ENCODE data around the gene SUPT6H. TPM values are rescaled to one million over a fixed set of nuclear protein-coding genes. Genes with fewer than 3 reads are reported as not detected.

SUPT6H gene
- total and polyA plus RNA-seq, 9 of the 15 experiments (the other 6 are each of a cell fraction or from before 2014, with no cell fraction given) = 1.7 to 77.7 (median 49.2) TPM

- TF ChIP-seq SP2 (IDR thresholded peaks at IDR 0.05; ENCODE audit: extremely low read depth, low read depth, low read length, poor library complexity, severe bottlenecking) = no peak
- 0 out of 2 replicates have a peak, but pooled peaks have one; percentile 46 for TF ChIP-seq POLR2H (tag; IDR thresholded peaks at IDR 0.05; ENCODE audit: low read depth)
- TF ChIP-seq GABPB1 (CRISPR knock-in tag; IDR thresholded peaks at IDR 0.05) = peak; percentile 76; the same call in 1 of the 2 replicates
Observed at GRCh38 chr17:28750178-28751047, 88.4 kb downstream of the SUPT6H start (continued).

GRCh38 chr17:28751600-28752366, 89.8 kb downstream of the SUPT6H start:
- in situ Hi-C loops (cut with MboI) (no loop called here), intact Hi-C loops (cut with micrococcal nuclease) (no loop called here)
- DNase-seq (ENCODE audit: extremely low read depth in 1 of 4, low spot score in 3 of 4) (no peak), FAIRE-seq (no peak), ATAC-seq (no peak)
- H3K4me3 ChIP-seq = no peak overlapping the region
- no peak overlapping the region for H3K27ac ChIP-seq (ENCODE audit: extremely low read depth, low read depth, low read length)
- peaks cover 7% of the 10 kb centered on the region; the same call in 1 of the 2 replicates for H4K20me1 ChIP-seq (replicated peaks; ENCODE audit: control insufficient read depth, insufficient read depth, low read length)
- peaks cover 32% of the 10 kb centered on the region for H3K79me2 ChIP-seq (ENCODE audit: control insufficient read depth, insufficient read depth, low read length)
- CTCF ChIA-PET (ENCODE audit: low intra/inter-chr PET ratio) = interaction anchor here (0.7 to 6.8 kb wide), 3 partner anchors 22 to 59 kb away, joined by 3 to 117 read pairs (median 3); partner anchors contain the start of genes NEK8 and TLCD1
- H3K9me3 ChIP-seq (replicated peaks; ENCODE audit: control insufficient read depth, insufficient read depth, low read depth, low read length) = no peaks in the 10 kb centered on the region
- no peak for TF ChIP-seq ZNF445 (CRISPR knock-in tag; IDR thresholded peaks at IDR 0.05; ENCODE audit: low read depth)
- TF ChIP-seq BCOR (IDR thresholded peaks at IDR 0.05) = peak; percentile 63
- TF ChIP-seq SIRT6 (IDR thresholded peaks at IDR 0.05; ENCODE audit: low read depth, low read length) = peak; percentile 45
- no peak for TF ChIP-seq RAD51 (IDR thresholded peaks at IDR 0.05; ENCODE audit: borderline replicate concordance, low read depth)
- TF ChIP-seq ZFX (CRISPR knock-in tag; IDR thresholded peaks at IDR 0.05) = peak; percentile 16; the same call in 1 of the 2 replicates
- no peak for TF ChIP-seq ZNF280B (CRISPR knock-in tag; IDR thresholded peaks at IDR 0.05)
- TF ChIP-seq POLR2A (conservative IDR thresholded peaks at IDR 0.05) = peak; percentile 43; the same call in 1 of the 2 replicates
- no peak for TF ChIP-seq CBFA2T2 (conservative IDR thresholded peaks at IDR 0.05)
- TF ChIP-seq LEF1 (IDR thresholded peaks at IDR 0.05) = no peak
- 0 out of 2 replicates have a peak, but pooled peaks have one; percentile 18 for TF ChIP-seq POLR2H (tag; IDR thresholded peaks at IDR 0.05; ENCODE audit: low read depth)
- TF ChIP-seq SUPT5H (IDR thresholded peaks at IDR 0.05) = 0 out of 2 replicates have a peak, but pooled peaks have one; percentile 42
- 94% methylated on average over 10 of the region's 10 CpGs for WGBS (ENCODE audit: insufficient coverage, low coverage, missing lambda C conversion rate)
- peaks cover 57% of the 10 kb centered on the region for H3K36me3 ChIP-seq (ENCODE audit: control insufficient read depth, insufficient read depth, low read length)
- H3K9ac ChIP-seq (ENCODE audit: insufficient read depth in 1 of 2, low read depth in 2 of 2, low read length in 2 of 2) = no peak overlapping the region; a peak in 1 of 4 replicates
- H3K4me1 ChIP-seq (replicated peaks in 1 of 2; ENCODE audit: control insufficient read depth in 2 of 2, insufficient read depth in 2 of 2, low read length in 2 of 2) = peaks cover 8 to 22% of the 10 kb centered on the region in 2 experiments; a peak in 4 of 5 replicates
- no peak overlapping the region for H3K4me2 ChIP-seq (ENCODE audit: insufficient read depth, low read length)
- BruUV-seq (replicated peaks) = no TSS peak
- H3K9me1 ChIP-seq (ENCODE audit: control insufficient read depth, insufficient read depth, low read length) = peaks cover 3% of the 10 kb centered on the region
- no peaks in the 10 kb centered on the region for H3K27me3 ChIP-seq (ENCODE audit: control insufficient read depth in 2 of 2, insufficient read depth in 2 of 2, low read length in 2 of 2)
- H2AFZ ChIP-seq (ENCODE audit: low read depth, low read length) = no peak overlapping the region
- POLR2A ChIA-PET = interaction anchor here (0.6 to 17.4 kb wide), 20 partner anchors 8 to 187 kb away, joined by 3 to 367 read pairs (median 3); partner anchors contain the start of genes ALDOC, FAM222B, NEK8 and RPL23A

All from K562 (cell line).